ENCODE measurements around the gene SF3A1.

DNA sequence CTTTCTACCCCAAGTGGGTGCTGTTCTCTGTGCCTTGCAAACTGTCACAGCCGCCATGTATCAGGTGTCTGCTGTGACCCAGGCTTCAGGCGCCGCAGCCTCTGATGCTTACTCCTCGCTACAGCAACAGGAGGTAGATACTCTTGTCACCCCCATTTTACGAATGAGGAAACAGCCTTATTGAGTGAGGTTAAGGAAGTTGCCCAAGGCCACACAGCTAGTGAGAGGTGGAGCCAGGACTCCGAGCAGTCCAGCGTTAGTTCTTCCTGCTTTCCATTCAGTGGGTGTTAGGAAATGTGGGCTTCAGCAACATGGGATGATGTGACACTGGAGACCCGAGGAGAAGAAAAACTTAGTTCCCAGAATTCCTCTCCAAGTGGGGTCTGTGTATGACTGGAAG, 16.2 kb upstream of the SF3A1 start:
- TF ChIP-seq, protein P1, sequence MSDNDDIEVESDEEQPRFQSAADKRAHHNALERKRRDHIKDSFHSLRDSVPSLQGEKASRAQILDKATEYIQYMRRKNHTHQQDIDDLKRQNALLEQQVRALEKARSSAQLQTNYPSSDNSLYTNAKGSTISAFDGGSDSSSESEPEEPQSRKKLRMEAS (IDR thresholded peaks at IDR 0.05; ENCODE audit: insufficient read depth, insufficient read length): no peak
- TF ChIP-seq, protein P2, sequence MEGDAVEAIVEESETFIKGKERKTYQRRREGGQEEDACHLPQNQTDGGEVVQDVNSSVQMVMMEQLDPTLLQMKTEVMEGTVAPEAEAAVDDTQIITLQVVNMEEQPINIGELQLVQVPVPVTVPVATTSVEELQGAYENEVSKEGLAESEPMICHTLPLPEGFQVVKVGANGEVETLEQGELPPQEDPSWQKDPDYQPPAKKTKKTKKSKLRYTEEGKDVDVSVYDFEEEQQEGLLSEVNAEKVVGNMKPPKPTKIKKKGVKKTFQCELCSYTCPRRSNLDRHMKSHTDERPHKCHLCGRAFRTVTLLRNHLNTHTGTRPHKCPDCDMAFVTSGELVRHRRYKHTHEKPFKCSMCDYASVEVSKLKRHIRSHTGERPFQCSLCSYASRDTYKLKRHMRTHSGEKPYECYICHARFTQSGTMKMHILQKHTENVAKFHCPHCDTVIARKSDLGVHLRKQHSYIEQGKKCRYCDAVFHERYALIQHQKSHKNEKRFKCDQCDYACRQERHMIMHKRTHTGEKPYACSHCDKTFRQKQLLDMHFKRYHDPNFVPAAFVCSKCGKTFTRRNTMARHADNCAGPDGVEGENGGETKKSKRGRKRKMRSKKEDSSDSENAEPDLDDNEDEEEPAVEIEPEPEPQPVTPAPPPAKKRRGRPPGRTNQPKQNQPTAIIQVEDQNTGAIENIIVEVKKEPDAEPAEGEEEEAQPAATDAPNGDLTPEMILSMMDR (IDR thresholded peaks at IDR 0.05; ENCODE audit: extremely low read depth in 1 of 2, insufficient read depth in 1 of 2, low read depth in 1 of 2, low read length in 2 of 2): no peak
- TF ChIP-seq POLR2A (IDR thresholded peaks at IDR 0.05; ENCODE audit: low read depth, low read length): no peak
- no peak for TF ChIP-seq JUN (IDR thresholded peaks at IDR 0.05; ENCODE audit: borderline replicate concordance, insufficient read depth, insufficient read length, low read depth)
- no peak for TF ChIP-seq EZH2 (IDR thresholded peaks at IDR 0.05; ENCODE audit: borderline replicate concordance, low read depth, low read length, severe bottlenecking)
- TF ChIP-seq POLR2AphosphoS5 (IDR thresholded peaks at IDR 0.05; ENCODE audit: insufficient read depth, low read depth, low read length): no peak
- TF ChIP-seq MYC (IDR thresholded peaks at IDR 0.05; ENCODE audit: low read depth, low read length): no peak
